ENCODE data around the gene NUP133.

DNA sequence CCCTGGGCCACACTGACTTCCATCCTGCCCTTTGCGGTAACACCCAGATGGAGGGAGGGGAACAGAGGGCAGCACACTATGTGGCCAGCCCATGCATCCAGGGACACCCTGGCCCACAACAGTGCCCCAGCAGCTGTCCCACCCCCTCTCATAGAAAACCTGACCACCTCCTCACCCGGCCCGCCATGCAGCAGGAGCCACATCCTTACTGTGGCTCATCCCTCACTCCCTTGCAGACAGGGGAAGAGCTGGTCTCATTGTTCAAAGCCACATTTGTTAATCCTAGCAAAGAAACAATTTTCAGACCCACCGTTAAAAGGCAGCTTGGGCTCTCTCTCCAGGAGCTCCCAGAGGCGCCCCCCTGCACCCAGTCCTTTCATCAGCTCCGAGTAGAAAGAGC lies 23.2 kb upstream of the NUP133 start:
- no peak for TF ChIP-seq EZH2phosphoT487 (IDR thresholded peaks at IDR 0.05; ENCODE audit: borderline replicate concordance, low read length)
- TF ChIP-seq, protein P1, sequence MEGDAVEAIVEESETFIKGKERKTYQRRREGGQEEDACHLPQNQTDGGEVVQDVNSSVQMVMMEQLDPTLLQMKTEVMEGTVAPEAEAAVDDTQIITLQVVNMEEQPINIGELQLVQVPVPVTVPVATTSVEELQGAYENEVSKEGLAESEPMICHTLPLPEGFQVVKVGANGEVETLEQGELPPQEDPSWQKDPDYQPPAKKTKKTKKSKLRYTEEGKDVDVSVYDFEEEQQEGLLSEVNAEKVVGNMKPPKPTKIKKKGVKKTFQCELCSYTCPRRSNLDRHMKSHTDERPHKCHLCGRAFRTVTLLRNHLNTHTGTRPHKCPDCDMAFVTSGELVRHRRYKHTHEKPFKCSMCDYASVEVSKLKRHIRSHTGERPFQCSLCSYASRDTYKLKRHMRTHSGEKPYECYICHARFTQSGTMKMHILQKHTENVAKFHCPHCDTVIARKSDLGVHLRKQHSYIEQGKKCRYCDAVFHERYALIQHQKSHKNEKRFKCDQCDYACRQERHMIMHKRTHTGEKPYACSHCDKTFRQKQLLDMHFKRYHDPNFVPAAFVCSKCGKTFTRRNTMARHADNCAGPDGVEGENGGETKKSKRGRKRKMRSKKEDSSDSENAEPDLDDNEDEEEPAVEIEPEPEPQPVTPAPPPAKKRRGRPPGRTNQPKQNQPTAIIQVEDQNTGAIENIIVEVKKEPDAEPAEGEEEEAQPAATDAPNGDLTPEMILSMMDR (IDR thresholded peaks at IDR 0.05; ENCODE audit: low read depth, low read length, poor library complexity, severe bottlenecking) = no peak

All from DOHH2 (cell line).